K562 (cell line): ENCODE results near the gene KCNK4. TPM values are rescaled to one million over a fixed set of nuclear protein-coding genes. Genes with fewer than 3 reads are reported as not detected.

Experiments
- BHLHE40 ChIP-seq: IDR thresholded peaks from 2 replicates; pipeline ENCODE4 v1.6.1; 2011; ENCODE audit warnings: low read length, improper control_type of control experiment
- NR2C2 ChIP-seq, 2 experiments: fragments of 200-800 bp in 1 of 2; sonication (Bioruptor generic) in 1 of 2; sonication (generic) in 1 of 2; formaldehyde crosslinking in 1 of 2; IDR thresholded peaks; 2 replicates each; pipeline versions ENCODE4 v1.6.1 to v1.8.0; 2016 to 2022; ENCODE audit warnings: mild to moderate bottlenecking in 1 of 2, missing compliant biosample characterization in 1 of 2, missing genetic modification characterization in 1 of 2, missing genetic modification reagents in 1 of 2
- polyA plus RNA-seq, 8 experiments: library from polyadenylated mRNA; depleted of rRNA in 4 of 8; stranded (reverse) in 5 of 8; unstranded in 3 of 8; fragments of >200 nt; fragmentation: Nextera tagmentation in 2 of 8; fragmentation: Illumina TruSeq in 1 of 8; extraction: Ambion mirVana in 2 of 8; extraction: Trizol in 1 of 8; gene quantifications; 2 replicates each; pipeline versions ENCODE4 v1.2.1 to v1.2.3, GENCODE V29; 2011 to 2014; ENCODE audit warnings: inconsistent platforms in 1 of 8, missing spikeins in 1 of 8
- total RNA-seq, 7 experiments: library from RNA; depleted of rRNA in 6 of 7; stranded (reverse); fragments of >200 nt in 6 of 7; fragmentation: Illumina TruSeq in 2 of 7; extraction: Trizol in 2 of 7; gene quantifications; 2 replicates each; pipeline versions ENCODE4 v1.2.1 to v1.2.3, GENCODE V29; 2011 to 2021; ENCODE audit warnings: low replicate concordance in 1 of 7
- TF ChIP-seq, protein P1 (sequence below): fragments of 450-650 bp; IDR thresholded peaks from 2 replicates; pipeline ENCODE4 v1.6.1; 2016; ENCODE audit warnings: mild to moderate bottlenecking, moderate library complexity

The KCNK4 gene
- total and polyA plus RNA-seq, 9 of the 15 experiments (the other 6 are each of a cell fraction or from before 2014, with no cell fraction given): not detected

DNA sequence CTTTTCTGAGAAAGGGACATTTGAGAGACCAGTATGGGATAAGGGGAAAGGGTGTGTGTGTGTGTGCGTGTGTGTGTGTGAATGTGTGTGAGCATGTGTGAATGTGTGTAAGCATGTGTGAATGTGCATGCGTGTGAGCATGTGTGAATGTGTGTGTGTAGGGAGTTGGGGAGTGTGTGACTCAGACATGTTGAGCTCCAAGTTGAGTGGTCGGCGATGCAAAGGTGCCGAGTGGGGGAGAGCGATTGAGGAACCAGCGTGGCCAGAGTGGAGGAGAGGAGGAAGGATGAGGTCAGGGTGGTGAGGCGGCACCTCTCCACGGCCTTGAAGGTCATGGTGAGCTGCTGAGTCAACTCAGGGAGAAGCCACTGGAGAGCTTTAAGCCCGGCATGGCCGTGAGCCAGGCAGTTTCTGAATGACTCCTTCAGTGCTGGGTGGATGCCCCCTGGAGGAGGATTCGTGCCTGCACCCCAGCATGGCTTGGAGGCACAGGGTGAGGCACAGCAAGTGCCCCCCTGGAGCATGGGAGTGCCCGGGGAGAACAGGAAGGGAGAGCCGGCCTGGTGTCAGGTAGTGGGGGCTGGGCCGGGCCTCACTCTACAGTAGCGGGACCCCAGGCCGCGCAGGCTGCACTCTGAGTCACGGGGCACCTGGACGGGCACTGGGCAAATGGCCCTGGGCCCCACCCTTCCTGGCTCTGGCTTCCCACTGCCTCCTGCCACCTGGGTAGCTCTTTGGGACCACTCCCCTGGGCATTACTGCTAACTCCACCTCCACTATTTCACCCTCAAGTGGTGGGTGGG is 40.7 kb downstream of the KCNK4 start (continued):
- TF ChIP-seq, protein P1, sequence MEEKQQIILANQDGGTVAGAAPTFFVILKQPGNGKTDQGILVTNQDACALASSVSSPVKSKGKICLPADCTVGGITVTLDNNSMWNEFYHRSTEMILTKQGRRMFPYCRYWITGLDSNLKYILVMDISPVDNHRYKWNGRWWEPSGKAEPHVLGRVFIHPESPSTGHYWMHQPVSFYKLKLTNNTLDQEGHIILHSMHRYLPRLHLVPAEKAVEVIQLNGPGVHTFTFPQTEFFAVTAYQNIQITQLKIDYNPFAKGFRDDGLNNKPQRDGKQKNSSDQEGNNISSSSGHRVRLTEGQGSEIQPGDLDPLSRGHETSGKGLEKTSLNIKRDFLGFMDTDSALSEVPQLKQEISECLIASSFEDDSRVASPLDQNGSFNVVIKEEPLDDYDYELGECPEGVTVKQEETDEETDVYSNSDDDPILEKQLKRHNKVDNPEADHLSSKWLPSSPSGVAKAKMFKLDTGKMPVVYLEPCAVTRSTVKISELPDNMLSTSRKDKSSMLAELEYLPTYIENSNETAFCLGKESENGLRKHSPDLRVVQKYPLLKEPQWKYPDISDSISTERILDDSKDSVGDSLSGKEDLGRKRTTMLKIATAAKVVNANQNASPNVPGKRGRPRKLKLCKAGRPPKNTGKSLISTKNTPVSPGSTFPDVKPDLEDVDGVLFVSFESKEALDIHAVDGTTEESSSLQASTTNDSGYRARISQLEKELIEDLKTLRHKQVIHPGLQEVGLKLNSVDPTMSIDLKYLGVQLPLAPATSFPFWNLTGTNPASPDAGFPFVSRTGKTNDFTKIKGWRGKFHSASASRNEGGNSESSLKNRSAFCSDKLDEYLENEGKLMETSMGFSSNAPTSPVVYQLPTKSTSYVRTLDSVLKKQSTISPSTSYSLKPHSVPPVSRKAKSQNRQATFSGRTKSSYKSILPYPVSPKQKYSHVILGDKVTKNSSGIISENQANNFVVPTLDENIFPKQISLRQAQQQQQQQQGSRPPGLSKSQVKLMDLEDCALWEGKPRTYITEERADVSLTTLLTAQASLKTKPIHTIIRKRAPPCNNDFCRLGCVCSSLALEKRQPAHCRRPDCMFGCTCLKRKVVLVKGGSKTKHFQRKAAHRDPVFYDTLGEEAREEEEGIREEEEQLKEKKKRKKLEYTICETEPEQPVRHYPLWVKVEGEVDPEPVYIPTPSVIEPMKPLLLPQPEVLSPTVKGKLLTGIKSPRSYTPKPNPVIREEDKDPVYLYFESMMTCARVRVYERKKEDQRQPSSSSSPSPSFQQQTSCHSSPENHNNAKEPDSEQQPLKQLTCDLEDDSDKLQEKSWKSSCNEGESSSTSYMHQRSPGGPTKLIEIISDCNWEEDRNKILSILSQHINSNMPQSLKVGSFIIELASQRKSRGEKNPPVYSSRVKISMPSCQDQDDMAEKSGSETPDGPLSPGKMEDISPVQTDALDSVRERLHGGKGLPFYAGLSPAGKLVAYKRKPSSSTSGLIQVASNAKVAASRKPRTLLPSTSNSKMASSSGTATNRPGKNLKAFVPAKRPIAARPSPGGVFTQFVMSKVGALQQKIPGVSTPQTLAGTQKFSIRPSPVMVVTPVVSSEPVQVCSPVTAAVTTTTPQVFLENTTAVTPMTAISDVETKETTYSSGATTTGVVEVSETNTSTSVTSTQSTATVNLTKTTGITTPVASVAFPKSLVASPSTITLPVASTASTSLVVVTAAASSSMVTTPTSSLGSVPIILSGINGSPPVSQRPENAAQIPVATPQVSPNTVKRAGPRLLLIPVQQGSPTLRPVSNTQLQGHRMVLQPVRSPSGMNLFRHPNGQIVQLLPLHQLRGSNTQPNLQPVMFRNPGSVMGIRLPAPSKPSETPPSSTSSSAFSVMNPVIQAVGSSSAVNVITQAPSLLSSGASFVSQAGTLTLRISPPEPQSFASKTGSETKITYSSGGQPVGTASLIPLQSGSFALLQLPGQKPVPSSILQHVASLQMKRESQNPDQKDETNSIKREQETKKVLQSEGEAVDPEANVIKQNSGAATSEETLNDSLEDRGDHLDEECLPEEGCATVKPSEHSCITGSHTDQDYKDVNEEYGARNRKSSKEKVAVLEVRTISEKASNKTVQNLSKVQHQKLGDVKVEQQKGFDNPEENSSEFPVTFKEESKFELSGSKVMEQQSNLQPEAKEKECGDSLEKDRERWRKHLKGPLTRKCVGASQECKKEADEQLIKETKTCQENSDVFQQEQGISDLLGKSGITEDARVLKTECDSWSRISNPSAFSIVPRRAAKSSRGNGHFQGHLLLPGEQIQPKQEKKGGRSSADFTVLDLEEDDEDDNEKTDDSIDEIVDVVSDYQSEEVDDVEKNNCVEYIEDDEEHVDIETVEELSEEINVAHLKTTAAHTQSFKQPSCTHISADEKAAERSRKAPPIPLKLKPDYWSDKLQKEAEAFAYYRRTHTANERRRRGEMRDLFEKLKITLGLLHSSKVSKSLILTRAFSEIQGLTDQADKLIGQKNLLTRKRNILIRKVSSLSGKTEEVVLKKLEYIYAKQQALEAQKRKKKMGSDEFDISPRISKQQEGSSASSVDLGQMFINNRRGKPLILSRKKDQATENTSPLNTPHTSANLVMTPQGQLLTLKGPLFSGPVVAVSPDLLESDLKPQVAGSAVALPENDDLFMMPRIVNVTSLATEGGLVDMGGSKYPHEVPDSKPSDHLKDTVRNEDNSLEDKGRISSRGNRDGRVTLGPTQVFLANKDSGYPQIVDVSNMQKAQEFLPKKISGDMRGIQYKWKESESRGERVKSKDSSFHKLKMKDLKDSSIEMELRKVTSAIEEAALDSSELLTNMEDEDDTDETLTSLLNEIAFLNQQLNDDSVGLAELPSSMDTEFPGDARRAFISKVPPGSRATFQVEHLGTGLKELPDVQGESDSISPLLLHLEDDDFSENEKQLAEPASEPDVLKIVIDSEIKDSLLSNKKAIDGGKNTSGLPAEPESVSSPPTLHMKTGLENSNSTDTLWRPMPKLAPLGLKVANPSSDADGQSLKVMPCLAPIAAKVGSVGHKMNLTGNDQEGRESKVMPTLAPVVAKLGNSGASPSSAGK: 0 out of 2 replicates have a peak, but pooled peaks have one; percentile 40
- peak; percentile 56; the same call in 1 of the 2 replicates for TF ChIP-seq BHLHE40
- TF ChIP-seq NR2C2 (CRISPR knock-in tag; IDR thresholded peaks at IDR 0.05): peak; percentile 82
- peak; percentile 86 for TF ChIP-seq NR2C2 (tag; IDR thresholded peaks at IDR 0.05)
